ENCODE data around the gene PWWP2B.

GRCh38 chr10:132430231-132430743, 33.3 kb downstream of the PWWP2B start:
- TF ChIP-seq CTCF (IDR thresholded peaks at IDR 0.05) (no peak), POLR2A (IDR thresholded peaks at IDR 0.05) (no peak)
